Activated CD4-positive, alpha-beta T cell treated with anti-CD3 and anti-CD28 coated beads, Interleukin-2, amount 50 U/mL, for 48 hours (primary cell): ENCODE data around the gene HCRTR1.
A peak's percentile ranks its signal among the peaks of the same experiment; 100 is the strongest.

Source experiments
- DNase-seq, 2 experiments: peaks; one replicate each; pipeline ENCODE4 v3.0.0-alpha.2; 2020

Gene HCRTR1

DNA sequence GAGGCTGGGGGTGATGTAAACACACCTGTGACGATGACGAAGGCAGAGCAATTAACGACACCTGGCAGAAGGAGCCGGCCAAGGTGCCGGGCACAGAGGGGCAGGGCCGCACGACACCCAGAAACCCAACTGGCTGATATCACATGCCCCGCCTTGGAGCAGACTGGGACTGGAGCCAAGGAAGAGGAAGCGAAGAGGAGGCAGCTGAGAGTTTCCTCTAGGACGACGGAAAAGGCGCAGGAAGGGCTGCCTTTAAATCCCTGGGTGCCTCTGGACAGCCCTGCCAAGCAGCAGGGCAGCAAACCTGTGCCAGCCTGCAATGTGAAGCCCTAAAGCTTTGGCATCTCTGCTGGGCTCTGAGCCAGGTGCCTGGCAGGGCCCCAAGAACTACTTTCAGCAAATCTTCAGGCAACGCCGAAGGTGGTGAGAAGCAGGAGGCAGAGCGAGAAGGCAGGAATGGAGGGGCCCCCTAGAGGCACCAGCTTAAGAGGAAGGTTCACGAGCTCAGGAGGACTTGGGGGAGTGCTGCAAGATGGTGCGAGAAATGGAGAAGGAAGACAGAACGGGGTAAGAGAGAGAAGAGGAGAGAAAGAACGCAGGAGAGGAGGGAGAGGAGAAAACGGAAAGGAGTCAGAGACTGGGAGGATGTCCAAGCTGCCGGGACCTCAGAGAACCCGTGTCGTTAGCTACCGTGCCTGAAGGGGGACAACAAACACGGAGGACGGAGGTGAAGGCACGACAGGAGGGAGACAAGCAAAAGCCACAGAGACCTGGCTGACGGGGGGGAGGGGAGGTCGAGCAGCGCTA, 52.5 kb downstream of the HCRTR1 start:
- peak; percentile 9 to 20 for DNase-seq

DNA sequence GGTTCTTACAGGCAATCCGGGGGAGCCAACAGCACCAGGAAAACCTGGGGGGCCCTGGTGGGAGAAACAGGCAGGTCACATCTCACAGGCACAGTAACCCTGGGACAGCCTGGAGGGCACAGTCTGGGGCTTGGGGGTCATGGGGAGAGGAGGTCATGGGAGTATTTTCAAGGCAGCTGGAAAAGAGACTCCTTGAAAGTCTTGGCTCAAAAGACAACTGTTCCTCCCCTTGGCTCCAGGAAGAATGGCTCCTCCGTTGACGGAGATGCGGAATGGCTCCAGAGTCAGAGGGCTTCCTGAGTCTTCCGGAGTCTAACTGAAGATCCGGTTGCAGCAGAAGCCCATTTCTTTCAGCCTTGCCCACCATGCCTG, 53.1 kb downstream of the HCRTR1 start:
- no peak for DNase-seq

- no peak for DNase-seq
Measured at GRCh38 chr1:31671147-31671546, 53.7 kb downstream of the HCRTR1 start.

GRCh38 chr1:31671561-31672201, 54.2 kb downstream of the HCRTR1 start:
- no peak for DNase-seq

- no peak for DNase-seq
Measured at GRCh38 chr1:31672986-31673385, 55.5 kb downstream of the HCRTR1 start.

- no peak for DNase-seq
Measured at GRCh38 chr1:31673433-31673832, 55.9 kb downstream of the HCRTR1 start.

DNA sequence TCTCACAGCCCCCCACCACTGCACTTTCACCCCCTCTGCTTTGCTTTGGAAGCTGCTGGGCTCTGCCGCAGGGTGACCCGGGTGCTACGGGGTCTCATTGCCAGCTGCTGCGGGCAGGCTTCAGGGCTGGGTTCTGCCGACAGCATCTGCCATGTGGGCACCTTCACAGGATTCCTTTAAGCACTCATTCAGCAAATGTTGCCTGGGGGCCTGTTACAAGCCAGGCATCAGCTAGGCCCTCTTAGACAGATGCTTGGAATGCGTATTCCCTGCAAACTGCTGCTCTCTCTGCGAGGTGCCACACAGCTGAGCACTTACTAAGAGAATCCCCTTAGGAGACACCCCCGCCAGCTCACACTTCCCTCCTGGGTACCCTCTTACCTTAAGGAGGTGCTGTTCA, 57.1 kb downstream of the HCRTR1 start:
- DNase-seq, result no peak

GRCh38 chr1:31675161-31675560, 57.7 kb downstream of the HCRTR1 start:
- no peak for DNase-seq

- DNase-seq, result no peak
Measured at GRCh38 chr1:31675756-31676155, 58.3 kb downstream of the HCRTR1 start.
